Panc1 (cell line): Measurements from ENCODE around the gene TATDN3. TPM values are rescaled to one million over a fixed set of nuclear protein-coding genes. Genes with fewer than 3 reads are reported as not detected.
"Not testable (repeated sequence)": the region's sequence is repeated elsewhere in the genome, so short reads cannot be mapped to it uniquely, and the experiment has no call there.

ENCODE experiments used
- ATAC-seq: fragments of 200-7000 bp; cut with Tn5 transposase; 2 replicates; pipeline ENCODE4 v1.9.1; 2020; ENCODE audit warnings: mild to moderate bottlenecking, moderate library complexity
- BruUV-seq: library from RNA; stranded (reverse); fragments of 400-500 nt; replicated peaks from 2 replicates; lab custom pipeline; 2021; lab: Mats Ljungman, UMichigan
- CTCF ChIA-PET: fragments of 300-600 bp; sonication (Branson Sonifier 250); formaldehyde crosslinking; loops from one replicate; lab custom pipeline; 2022; ENCODE audit warnings: antibody characterized with exemption; lab: Charles Lee
- POLR2A ChIA-PET: fragments of 300-600 bp; sonication (Branson Sonifier 250); formaldehyde crosslinking; loops from one replicate; lab custom pipeline; 2022; ENCODE audit warnings: antibody characterized with exemption; lab: Charles Lee
- DNase-seq: peaks from one replicate; pipeline ENCODE4 v3.0.0-alpha.2; 2010; ENCODE audit warnings: low read depth, low spot score
- H3K27ac ChIP-seq: 2 replicates; pipeline ENCODE4 v1.5.1; 2011; ENCODE audit warnings: mild to moderate bottlenecking, low read length, inconsistent platforms
- H3K27me3 ChIP-seq: fragments of 200-500 bp; sonication (Bioruptor generic); 2 replicates; pipeline ENCODE4 v1.6.0; 2014; ENCODE audit warnings: low read length, inconsistent platforms; ENCODE audit not compliant: control insufficient read depth, insufficient read depth
- H3K36me3 ChIP-seq: fragments of 200-500 bp; sonication (Bioruptor generic); 2 replicates; pipeline ENCODE4 v1.5.1; 2014; ENCODE audit warnings: inconsistent platforms, mild to moderate bottlenecking, low read length, moderate library complexity; ENCODE audit not compliant: control insufficient read depth, insufficient read depth
- H3K4me1 ChIP-seq: 2 replicates; pipeline ENCODE4 v1.5.1; 2011; ENCODE audit warnings: inconsistent platforms, mild to moderate bottlenecking, low read length, moderate library complexity; ENCODE audit not compliant: control insufficient read depth, insufficient read depth
- H3K4me3 ChIP-seq, 2 experiments: 2 replicates each; pipeline ENCODE4 v1.5.1; 2011 to 2012; ENCODE audit warnings: low read depth in 2 of 2, low read length in 2 of 2, mild to moderate bottlenecking in 2 of 2, inconsistent platforms in 1 of 2, moderate library complexity in 1 of 2
- H3K9me3 ChIP-seq: fragments of 200-500 bp; sonication (Bioruptor generic); 2 replicates; pipeline ENCODE4 v1.5.1; 2014; ENCODE audit warnings: low read depth, mild to moderate bottlenecking, inconsistent platforms, low read length, moderate library complexity; ENCODE audit not compliant: control insufficient read depth, insufficient read depth
- REST ChIP-seq, 2 experiments: IDR thresholded peaks; 2 replicates each; pipeline ENCODE4 v1.6.1; 2011 to 2012; ENCODE audit warnings: low read depth in 2 of 2, control low read depth in 1 of 2, low read length in 1 of 2, mild to moderate bottlenecking in 1 of 2, moderate library complexity in 1 of 2; ENCODE audit not compliant: insufficient read depth in 1 of 2
- SIN3A ChIP-seq: IDR thresholded peaks from 2 replicates; pipeline ENCODE4 v1.6.1; 2012; ENCODE audit warnings: low read depth, mild to moderate bottlenecking, low read length, moderate library complexity, borderline replicate concordance; ENCODE audit not compliant: insufficient read depth
- TCF7L2 ChIP-seq: IDR thresholded peaks from 2 replicates; pipeline ENCODE4 v1.6.1; 2011; ENCODE audit warnings: mild to moderate bottlenecking, low read depth, low read length, inconsistent platforms
- in situ Hi-C: cut with HindIII; loops from 2 replicates; pipeline ENCODE4 v1.10.0; 2016; ENCODE audit warnings: low sequenced_read_pairs, low pct_unique_long_range_greater_than_20kb
- intact Hi-C: fragments of 100-400 bp; cut with micrococcal nuclease; formaldehyde crosslinking; loops from one replicate; pipeline ENCODE4 v1.10.0; 2022; ENCODE audit not compliant: unreplicated experiment
- total RNA-seq: library from RNA; stranded (reverse); gene quantifications from one replicate; pipeline ENCODE4 v1.2.1, GENCODE V29; 2021; ENCODE audit not compliant: unreplicated experiment

TATDN3 gene
- total RNA-seq, 1 experiment from 2014 or later = 9.5 TPM

GRCh38 chr1:212828395-212828794, 36.7 kb downstream of the TATDN3 start:
- Histone ChIP-seq H3K27me3 (no peaks in the 10 kb centered on the region), H3K27ac (no peak overlapping the region), H3K9me3 (peaks cover 12% of the 10 kb centered on the region), H3K4me3 (no peak overlapping the region), H3K4me1 (no peaks in the 10 kb centered on the region), H3K36me3 (no peaks in the 10 kb centered on the region)
- intact Hi-C loops (no loop called here), in situ Hi-C loops (no loop called here)
- no TSS peak for BruUV-seq
- ChIA-PET CTCF (no interaction called here), POLR2A (no interaction called here)
- no peak for TF ChIP-seq SIN3A
- no peak for TF ChIP-seq REST (IDR thresholded peaks at IDR 0.05; ENCODE audit: insufficient read depth in 1 of 2, low read depth in 2 of 2, low read length in 1 of 2)
- TF ChIP-seq TCF7L2 = no peak
- ATAC-seq (no peak), DNase-seq (no peak)

- H3K36me3 ChIP-seq, H3K4me3 ChIP-seq, POLR2A ChIA-PET, H3K9me3 ChIP-seq, H3K27me3 ChIP-seq, H3K4me1 ChIP-seq, ATAC-seq, H3K27ac ChIP-seq, CTCF ChIA-PET, in situ Hi-C loops, DNase-seq, BruUV-seq, intact Hi-C loops: not testable (repeated sequence)
These were observed 41.8 kb downstream of the TATDN3 start for GRCh38 chr1:212833211-212834207.

- ATAC-seq (no peak), DNase-seq (no peak)
- POLR2A ChIA-PET = no interaction called here
- Histone ChIP-seq H3K4me3 (no peak overlapping the region), H3K9me3 (no peaks in the 10 kb centered on the region), H3K36me3 (no peaks in the 10 kb centered on the region), H3K4me1 (no peaks in the 10 kb centered on the region), H3K27ac (no peak overlapping the region), H3K27me3 (no peaks in the 10 kb centered on the region)
- BruUV-seq = no TSS peak
- CTCF ChIA-PET = no interaction called here
- in situ Hi-C loops = no loop called here
- TF ChIP-seq SIN3A (no peak), REST (IDR thresholded peaks at IDR 0.05; ENCODE audit: insufficient read depth in 1 of 2, low read depth in 2 of 2, low read length in 1 of 2) (no peak)
- intact Hi-C loops = no loop called here
These were observed 46.5 kb downstream of the TATDN3 start for GRCh38 chr1:212838145-212838544.

GRCh38 chr1:212844521-212844920, 52.8 kb downstream of the TATDN3 start:
- CTCF ChIA-PET, DNase-seq, H3K27me3 ChIP-seq, BruUV-seq, H3K36me3 ChIP-seq, H3K27ac ChIP-seq, H3K4me3 ChIP-seq, H3K9me3 ChIP-seq, intact Hi-C loops, H3K4me1 ChIP-seq, in situ Hi-C loops, POLR2A ChIA-PET, ATAC-seq: not testable (repeated sequence)
